Breast epithelium (tissue), 4 donors: ENCODE data around the gene CDH4. TPM values are rescaled to one million over a fixed set of nuclear protein-coding genes. Genes with fewer than 3 reads are reported as not detected.

Experiments
- DNase-seq, 2 donors: peaks; one replicate each; pipeline ENCODE4 v3.0.0-alpha.2; 2019; ENCODE audit warnings: low spot score in 2 of 2
- H3K27ac ChIP-seq, 2 donors: fragments of 200-600 bp; sonication (generic) in 1 of 2; one replicate each; pipeline ENCODE4 v1.5.1; 2016 to 2019; ENCODE audit warnings: mild to moderate bottlenecking in 1 of 2
- H3K27me3 ChIP-seq, 2 donors: fragments of 200-600 bp; sonication (generic) in 1 of 2; one replicate each; pipeline versions ENCODE4 v1.5.1 to v1.6.0; 2017 to 2019; ENCODE audit warnings: control low read depth in 1 of 2, mild to moderate bottlenecking in 1 of 2
- H3K36me3 ChIP-seq: fragments of 200-600 bp; one replicate; pipeline ENCODE4 v1.5.1; 2019
- H3K4me1 ChIP-seq, 2 donors: fragments of 200-600 bp; sonication (generic); one replicate each; pipeline ENCODE4 v1.5.1; 2016 to 2019; ENCODE audit warnings: control low read depth in 1 of 2
- H3K4me3 ChIP-seq, 3 donors: fragments of 200-600 bp; sonication (generic); 1 replicate in 2 of 3; 2 replicates in 1 of 3; pipeline ENCODE4 v1.5.1; 2016 to 2019; ENCODE audit warnings: mild to moderate bottlenecking in 3 of 3, moderate library complexity in 2 of 3
- H3K9me3 ChIP-seq, 2 donors: fragments of 200-600 bp; sonication (generic) in 1 of 2; one replicate each; pipeline ENCODE4 v1.5.1; 2016 to 2019; ENCODE audit warnings: control low read depth in 1 of 2
- POLR2A ChIP-seq: fragments of 450-650 bp; IDR thresholded peaks from one replicate; pipeline ENCODE4 v1.6.1; 2016; ENCODE audit warnings: antibody characterized with exemption, mild to moderate bottlenecking, moderate library complexity
- POLR2AphosphoS5 ChIP-seq, 3 donors: sonication (generic); formaldehyde crosslinking; IDR thresholded peaks; one replicate each; pipeline ENCODE4 v1.6.1; 2017; ENCODE audit warnings: antibody characterized with exemption in 3 of 3
- intact Hi-C: fragments of 100-400 bp; cut with DNase I; formaldehyde crosslinking; loops from one replicate; pipeline ENCODE4 v1.15.1; 2023; ENCODE audit warnings: low total_unique reads
- total RNA-seq, 3 donors: library from RNA; depleted of rRNA; stranded (reverse); fragments of >200 nt; gene quantifications; one replicate each; pipeline ENCODE4 v1.1.0, GENCODE V29; 2016
- TF ChIP-seq, protein P1 (sequence below), 3 donors: fragments of 450-650 bp; IDR thresholded peaks; one replicate each; pipeline ENCODE4 v1.5.1; 2016 to 2017; ENCODE audit warnings: antibody characterized with exemption in 3 of 3, mild to moderate bottlenecking in 3 of 3, moderate library complexity in 3 of 3

Gene CDH4
- total RNA-seq, 3 donors from 2014 or later: under 0.01 TPM; not detected in 2

DNA sequence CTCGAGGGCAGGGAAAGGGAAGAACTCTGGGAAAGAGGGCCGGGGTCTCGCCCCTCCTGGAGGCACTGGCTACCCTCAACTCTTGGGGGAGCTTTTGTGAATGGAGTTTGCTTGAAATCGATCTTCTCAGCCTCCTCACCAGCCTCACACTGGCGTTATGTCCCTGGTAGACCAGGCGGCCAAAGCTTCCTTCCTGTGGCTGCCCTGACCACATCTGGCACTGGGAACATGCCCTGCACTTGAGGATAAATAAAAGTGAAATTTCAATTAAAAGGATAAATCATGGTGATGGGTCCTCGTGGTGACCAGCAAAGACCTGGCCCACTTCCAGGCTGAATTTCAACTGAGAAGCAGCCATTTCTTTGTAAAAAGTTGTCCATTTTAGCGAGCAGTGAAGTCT, 578.9 kb downstream of the CDH4 start:
- Histone ChIP-seq H3K27me3 (peaks cover 0 to 31% of the 10 kb centered on the region in 2 donors), H3K27ac (no peak overlapping the region), H3K9me3 (peaks cover 5 to 7% of the 10 kb centered on the region in 2 donors), H3K36me3 (no peaks in the 10 kb centered on the region), H3K4me1 (no peaks in the 10 kb centered on the region), H3K4me3 (no peak overlapping the region)
- no peak for DNase-seq
- TF ChIP-seq POLR2AphosphoS5 (IDR thresholded peaks at IDR 0.05) (no peak), POLR2A (no peak)
- TF ChIP-seq, protein P1, sequence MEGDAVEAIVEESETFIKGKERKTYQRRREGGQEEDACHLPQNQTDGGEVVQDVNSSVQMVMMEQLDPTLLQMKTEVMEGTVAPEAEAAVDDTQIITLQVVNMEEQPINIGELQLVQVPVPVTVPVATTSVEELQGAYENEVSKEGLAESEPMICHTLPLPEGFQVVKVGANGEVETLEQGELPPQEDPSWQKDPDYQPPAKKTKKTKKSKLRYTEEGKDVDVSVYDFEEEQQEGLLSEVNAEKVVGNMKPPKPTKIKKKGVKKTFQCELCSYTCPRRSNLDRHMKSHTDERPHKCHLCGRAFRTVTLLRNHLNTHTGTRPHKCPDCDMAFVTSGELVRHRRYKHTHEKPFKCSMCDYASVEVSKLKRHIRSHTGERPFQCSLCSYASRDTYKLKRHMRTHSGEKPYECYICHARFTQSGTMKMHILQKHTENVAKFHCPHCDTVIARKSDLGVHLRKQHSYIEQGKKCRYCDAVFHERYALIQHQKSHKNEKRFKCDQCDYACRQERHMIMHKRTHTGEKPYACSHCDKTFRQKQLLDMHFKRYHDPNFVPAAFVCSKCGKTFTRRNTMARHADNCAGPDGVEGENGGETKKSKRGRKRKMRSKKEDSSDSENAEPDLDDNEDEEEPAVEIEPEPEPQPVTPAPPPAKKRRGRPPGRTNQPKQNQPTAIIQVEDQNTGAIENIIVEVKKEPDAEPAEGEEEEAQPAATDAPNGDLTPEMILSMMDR (IDR thresholded peaks at IDR 0.05): no peak
- intact Hi-C loops: no loop called here

DNA sequence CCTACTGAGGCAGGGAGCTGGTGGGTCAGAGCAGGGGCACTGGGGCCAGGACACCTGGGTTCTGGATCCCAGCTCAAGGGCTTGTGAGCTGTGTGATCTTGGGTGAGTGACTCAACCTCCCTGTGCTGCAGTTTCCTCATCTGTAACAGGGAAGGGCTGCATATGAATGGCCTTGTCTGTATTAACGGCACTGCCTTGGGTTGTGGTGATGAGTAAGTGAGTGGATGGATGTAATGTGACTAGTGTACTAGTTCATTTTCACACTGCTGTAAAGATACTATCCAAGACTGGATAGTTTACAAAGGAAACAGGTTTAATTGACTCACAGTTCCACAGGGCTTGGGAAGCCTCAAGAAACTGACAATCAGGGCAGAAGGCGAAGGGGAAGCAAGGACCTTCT, 580.1 kb downstream of the CDH4 start:
- Histone ChIP-seq H3K9me3 (peaks cover 5 to 7% of the 10 kb centered on the region in 2 donors), H3K36me3 (no peaks in the 10 kb centered on the region), H3K4me1 (no peaks in the 10 kb centered on the region), H3K4me3 (no peak overlapping the region), H3K27ac (no peak overlapping the region), H3K27me3 (peaks cover 0 to 31% of the 10 kb centered on the region in 2 donors)
- DNase-seq: no peak
- intact Hi-C loops: no loop called here
- no peak for TF ChIP-seq POLR2AphosphoS5 (IDR thresholded peaks at IDR 0.05)
- TF ChIP-seq, protein P1 (IDR thresholded peaks at IDR 0.05): no peak
- TF ChIP-seq POLR2A: no peak

DNA sequence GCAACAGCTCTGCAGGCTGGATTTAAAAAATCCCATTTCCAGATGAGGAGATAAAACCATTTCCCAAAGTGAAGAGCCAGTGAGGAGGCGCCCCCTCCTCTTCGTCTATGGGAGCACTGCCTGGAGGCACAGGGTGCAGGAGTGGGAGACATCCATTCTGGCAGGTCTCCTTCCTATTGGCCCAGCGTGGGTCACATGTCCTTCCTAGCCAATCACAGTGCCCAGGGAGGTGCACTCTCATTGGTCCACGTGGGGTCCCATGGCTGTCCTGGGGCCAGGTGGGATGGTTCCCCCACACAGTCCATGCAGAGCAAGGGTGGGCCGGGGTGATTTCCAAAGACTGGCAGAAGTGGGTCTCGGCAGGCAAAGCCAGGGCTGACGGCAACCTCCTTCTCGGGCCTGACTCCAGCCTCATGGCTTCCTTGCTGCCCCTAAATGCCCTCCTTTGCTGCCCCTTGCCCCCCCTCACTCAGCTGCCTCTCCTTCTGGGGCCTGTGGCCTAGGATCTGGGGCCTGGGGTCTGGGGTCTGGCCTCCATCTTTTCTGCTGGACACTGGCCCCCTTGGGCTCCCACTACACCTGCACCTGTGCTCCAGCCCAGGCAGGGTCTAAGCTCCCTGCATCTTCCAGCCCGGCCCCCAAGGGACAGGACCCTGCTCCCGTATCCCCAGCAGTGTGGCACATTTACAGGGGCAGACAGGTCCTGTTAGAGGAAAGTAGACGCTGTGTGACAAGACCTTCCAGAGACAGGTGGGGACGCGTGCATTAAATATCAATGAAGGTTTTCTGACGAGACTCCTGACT, 581.9 kb downstream of the CDH4 start:
- peaks cover 0 to 31% of the 10 kb centered on the region in 2 donors for H3K27me3 ChIP-seq
- no peak overlapping the region for H3K4me3 ChIP-seq
- no peak for DNase-seq
- peaks cover 0 to 4% of the 10 kb centered on the region in 2 donors for H3K9me3 ChIP-seq
- no peak overlapping the region for H3K27ac ChIP-seq
- TF ChIP-seq POLR2AphosphoS5 (IDR thresholded peaks at IDR 0.05) (no peak), POLR2A (no peak)
- TF ChIP-seq, protein P1 (IDR thresholded peaks at IDR 0.05): no peak
- H3K4me1 ChIP-seq: no peaks in the 10 kb centered on the region
- intact Hi-C loops: no loop called here
- no peaks in the 10 kb centered on the region for H3K36me3 ChIP-seq

DNA sequence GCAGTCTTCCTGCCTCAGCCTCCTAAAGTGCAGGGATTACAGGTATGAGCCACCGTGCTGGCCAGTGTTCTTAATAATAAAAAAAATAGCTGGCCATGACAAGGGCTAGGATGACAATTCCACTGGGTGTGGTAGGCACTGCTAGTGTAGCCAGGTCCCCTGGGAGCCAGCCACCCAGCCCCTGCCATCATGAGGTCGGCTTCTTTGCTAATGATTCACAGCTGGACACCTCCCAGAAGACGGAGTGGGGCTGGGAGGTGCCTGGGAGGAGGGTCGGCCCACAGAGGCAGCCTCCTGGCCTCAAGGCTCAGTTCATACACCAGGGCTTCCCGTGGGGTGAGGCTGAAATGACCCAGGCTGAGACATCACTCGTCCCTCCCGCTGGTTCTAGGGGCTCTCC, 583.2 kb downstream of the CDH4 start:
- TF ChIP-seq POLR2A (no peak), POLR2AphosphoS5 (IDR thresholded peaks at IDR 0.05) (no peak)
- Histone ChIP-seq H3K27me3 (peaks cover 0 to 20% of the 10 kb centered on the region in 2 donors), H3K4me3 (no peak overlapping the region), H3K27ac (no peak overlapping the region), H3K4me1 (no peaks in the 10 kb centered on the region), H3K9me3 (no peaks in the 10 kb centered on the region), H3K36me3 (no peaks in the 10 kb centered on the region)
- DNase-seq: no peak
- intact Hi-C loops: no loop called here

DNA sequence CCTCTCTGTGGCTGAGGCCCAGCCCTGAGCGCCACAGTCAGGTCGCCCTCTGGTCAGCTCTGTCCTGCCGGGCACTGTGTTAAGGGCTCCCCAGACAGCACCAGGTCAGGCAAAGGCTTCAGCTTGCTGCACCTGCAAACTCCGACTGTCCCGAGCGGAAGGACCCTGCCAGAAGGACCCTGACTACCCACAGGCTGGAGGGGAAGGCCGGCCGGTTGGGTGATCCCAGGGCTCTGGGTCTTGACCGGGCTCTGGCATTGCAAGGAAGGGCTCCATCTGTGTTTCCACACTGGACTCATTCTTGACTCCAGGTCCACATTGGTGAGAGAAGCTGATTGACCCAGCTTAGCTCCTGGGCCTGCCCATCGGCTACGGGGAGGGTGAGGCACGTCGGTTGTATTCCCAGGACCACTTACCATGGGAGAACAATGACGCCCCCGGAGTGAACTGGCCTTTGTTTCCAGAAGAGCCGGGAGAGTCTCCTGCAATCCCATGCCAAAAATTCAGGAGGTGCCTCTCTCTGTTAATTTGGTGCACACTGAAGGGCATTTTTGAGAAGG, 583.8 kb downstream of the CDH4 start:
- Histone ChIP-seq H3K4me3 (no peak overlapping the region), H3K4me1 (no peaks in the 10 kb centered on the region), H3K9me3 (no peaks in the 10 kb centered on the region), H3K27ac (no peak overlapping the region), H3K27me3 (peaks cover 0 to 18% of the 10 kb centered on the region in 2 donors), H3K36me3 (no peaks in the 10 kb centered on the region)
- TF ChIP-seq, protein P1 (IDR thresholded peaks at IDR 0.05): no peak
- intact Hi-C loops: no loop called here
- no peak for DNase-seq
